ENCODE data around the gene ATXN2.

DNA sequence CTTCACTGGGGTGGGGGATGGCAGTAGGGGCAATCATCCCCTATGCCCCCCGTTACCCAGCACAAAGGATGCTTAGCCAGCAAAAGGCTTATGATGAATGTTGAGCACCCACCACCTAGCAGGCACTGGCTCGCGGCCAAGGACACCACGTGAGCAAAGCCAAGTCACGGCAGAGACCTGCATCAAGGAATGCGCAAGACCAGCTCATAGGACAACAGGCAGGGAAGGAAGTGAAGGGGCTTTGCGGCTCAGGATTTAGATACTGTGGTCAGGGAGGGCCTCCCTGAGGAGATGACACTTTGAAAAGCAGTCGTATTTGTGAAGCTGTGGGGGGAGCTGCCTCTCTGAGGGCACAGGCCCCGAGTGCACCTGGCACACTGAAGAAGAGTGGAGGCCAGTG, 160.6 kb downstream of the ATXN2 start:
- TF ChIP-seq EZH2 (IDR thresholded peaks at IDR 0.05; ENCODE audit: insufficient read depth, poor library complexity, severe bottlenecking) (no peak), EZH2phosphoT487 (IDR thresholded peaks at IDR 0.05; ENCODE audit: insufficient read depth, low read depth) (no peak)
